ENCODE data around the gene GYS2.

Gene GYS2

GRCh38 chr12:21644516-21644915, 39.9 kb upstream of the GYS2 start:
- POLR2A ChIA-PET, result no interaction called here

GRCh38 chr12:21643758-21644157, 39.1 kb upstream of the GYS2 start:
- Histone ChIP-seq H3K27ac (ENCODE audit: insufficient read depth in 1 of 2, low read depth in 1 of 2, low read length in 2 of 2, poor library complexity in 1 of 2, severe bottlenecking in 2 of 2) (no peak overlapping the region), H3K36me3 (ENCODE audit: control insufficient read depth in 4 of 4, insufficient read depth in 4 of 4, low read length in 3 of 4) (peaks cover 34 to 82% (median 65%) of the 10 kb centered on the region in 4 experiments), H3K9me3 (ENCODE audit: control extremely low read depth in 1 of 5, control insufficient read depth in 4 of 5, insufficient read depth in 2 of 5, low read depth in 1 of 5, low read length in 4 of 5) (no peaks in the 10 kb centered on the region), H3K4me1 (ENCODE audit: control extremely low read depth in 1 of 4, control insufficient read depth in 4 of 4, insufficient read depth in 4 of 4, low read length in 3 of 4) (peaks cover 0 to 6% (median 0%) of the 10 kb centered on the region in 4 experiments), H3K27me3 (replicated peaks in 2 of 5; ENCODE audit: control insufficient read depth in 4 of 5, insufficient read depth in 5 of 5, low read length in 4 of 5) (no peaks in the 10 kb centered on the region), H3K4me3 (ENCODE audit: control insufficient read depth in 1 of 7, extremely low read depth in 1 of 7, insufficient read depth in 4 of 7, low read depth in 2 of 7, low read length in 6 of 7) (no peak overlapping the region)
- CTCF ChIA-PET, result interaction anchor here (0.9 to 1.0 kb wide), 3 partner anchors 37 to 165 kb away, joined by 3 read pairs; no protein-coding TSS in a partner anchor
- no peak for DNase-seq
- WGBS (ENCODE audit: insufficient coverage), result 82% methylated on average over 3 of the region's 3 CpGs
- POLR2A ChIA-PET, result no interaction called here

More at GRCh38 chr12:21644516-21644915, 39.9 kb upstream of the GYS2 start:
- no peak for DNase-seq
- Histone ChIP-seq H3K27me3 (replicated peaks in 2 of 5; ENCODE audit: control insufficient read depth in 4 of 5, insufficient read depth in 5 of 5, low read length in 4 of 5) (no peaks in the 10 kb centered on the region), H3K4me1 (ENCODE audit: control extremely low read depth in 1 of 4, control insufficient read depth in 4 of 4, insufficient read depth in 4 of 4, low read length in 3 of 4) (peaks cover 0 to 6% (median 0%) of the 10 kb centered on the region in 4 experiments), H3K4me3 (ENCODE audit: control insufficient read depth in 1 of 7, extremely low read depth in 1 of 7, insufficient read depth in 4 of 7, low read depth in 2 of 7, low read length in 6 of 7) (no peak overlapping the region), H3K9me3 (ENCODE audit: control extremely low read depth in 1 of 5, control insufficient read depth in 4 of 5, insufficient read depth in 2 of 5, low read depth in 1 of 5, low read length in 4 of 5) (no peaks in the 10 kb centered on the region), H3K36me3 (ENCODE audit: control insufficient read depth in 4 of 4, insufficient read depth in 4 of 4, low read length in 3 of 4) (peaks cover 31 to 84% (median 64%) of the 10 kb centered on the region in 4 experiments), H3K27ac (ENCODE audit: insufficient read depth in 1 of 2, low read depth in 1 of 2, low read length in 2 of 2, poor library complexity in 1 of 2, severe bottlenecking in 2 of 2) (peak overlapping the region in 1 of 2 experiments; percentile 32)
- CTCF ChIA-PET, result interaction anchor here (0.9 kb wide), 1 partner anchor 36 kb away, joined by 3 read pairs; no protein-coding TSS in a partner anchor
- 100% methylated on average over 2 of the region's 4 CpGs for WGBS (ENCODE audit: insufficient coverage)

GRCh38 chr12:21642707-21643389, 38.2 kb upstream of the GYS2 start:
- no CpG with 5 or more reads among the region's 1 CpG for WGBS (ENCODE audit: insufficient coverage)
- Histone ChIP-seq H3K27me3 (replicated peaks in 2 of 5; ENCODE audit: control insufficient read depth in 4 of 5, insufficient read depth in 5 of 5, low read length in 4 of 5) (no peaks in the 10 kb centered on the region), H3K36me3 (ENCODE audit: control insufficient read depth in 4 of 4, insufficient read depth in 4 of 4, low read length in 3 of 4) (peaks cover 28 to 82% (median 65%) of the 10 kb centered on the region in 4 experiments), H3K4me1 (ENCODE audit: control extremely low read depth in 1 of 4, control insufficient read depth in 4 of 4, insufficient read depth in 4 of 4, low read length in 3 of 4) (peaks cover 0 to 6% (median 0%) of the 10 kb centered on the region in 4 experiments), H3K9me3 (ENCODE audit: control extremely low read depth in 1 of 5, control insufficient read depth in 4 of 5, insufficient read depth in 2 of 5, low read depth in 1 of 5, low read length in 4 of 5) (no peaks in the 10 kb centered on the region), H3K27ac (ENCODE audit: insufficient read depth in 1 of 2, low read depth in 1 of 2, low read length in 2 of 2, poor library complexity in 1 of 2, severe bottlenecking in 2 of 2) (no peak overlapping the region), H3K4me3 (ENCODE audit: control insufficient read depth in 1 of 7, extremely low read depth in 1 of 7, insufficient read depth in 4 of 7, low read depth in 2 of 7, low read length in 6 of 7) (no peak overlapping the region)
- CTCF ChIA-PET, result interaction anchor here (1.0 to 1.4 kb wide), 5 partner anchors 12 to 164 kb away, joined by 3 read pairs; no protein-coding TSS in a partner anchor
- no peak for DNase-seq
- POLR2A ChIA-PET, result no interaction called here

- no peak for DNase-seq
- Histone ChIP-seq H3K9me3 (ENCODE audit: control extremely low read depth in 1 of 5, control insufficient read depth in 4 of 5, insufficient read depth in 2 of 5, low read depth in 1 of 5, low read length in 4 of 5) (no peaks in the 10 kb centered on the region), H3K27ac (ENCODE audit: insufficient read depth in 1 of 2, low read depth in 1 of 2, low read length in 2 of 2, poor library complexity in 1 of 2, severe bottlenecking in 2 of 2) (peak overlapping the region in 1 of 2 experiments; percentile 20), H3K4me1 (ENCODE audit: control extremely low read depth in 1 of 4, control insufficient read depth in 4 of 4, insufficient read depth in 4 of 4, low read length in 3 of 4) (peaks cover 0 to 6% (median 0%) of the 10 kb centered on the region in 4 experiments), H3K36me3 (ENCODE audit: control insufficient read depth in 4 of 4, insufficient read depth in 4 of 4, low read length in 3 of 4) (peaks cover 22 to 81% (median 62%) of the 10 kb centered on the region in 4 experiments), H3K4me3 (ENCODE audit: control insufficient read depth in 1 of 7, extremely low read depth in 1 of 7, insufficient read depth in 4 of 7, low read depth in 2 of 7, low read length in 6 of 7) (no peak overlapping the region), H3K27me3 (replicated peaks in 2 of 5; ENCODE audit: control insufficient read depth in 4 of 5, insufficient read depth in 5 of 5, low read length in 4 of 5) (no peaks in the 10 kb centered on the region)
- WGBS (ENCODE audit: insufficient coverage), result no CpG with 5 or more reads among the region's 1 CpG
- ChIA-PET CTCF (interaction anchor here (0.9 kb wide), 1 partner anchor 22 kb away, joined by 3 read pairs; no protein-coding TSS in a partner anchor), POLR2A (no interaction called here)
Measured at GRCh38 chr12:21638054-21638891, 33.6 kb upstream of the GYS2 start.

GRCh38 chr12:21634245-21634644, 29.6 kb upstream of the GYS2 start:
- ChIA-PET POLR2A (no interaction called here), CTCF (interaction anchor here (0.8 kb wide), 1 partner anchor 15 kb away, joined by 4 read pairs; no protein-coding TSS in a partner anchor)
- no peak overlapping the region for H3K4me3 ChIP-seq (ENCODE audit: control insufficient read depth in 1 of 7, extremely low read depth in 1 of 7, insufficient read depth in 4 of 7, low read depth in 2 of 7, low read length in 6 of 7)
- no peaks in the 10 kb centered on the region for H3K4me1 ChIP-seq (ENCODE audit: control extremely low read depth in 1 of 4, control insufficient read depth in 4 of 4, insufficient read depth in 4 of 4, low read length in 3 of 4)
- no peak for DNase-seq
- no peak overlapping the region for H3K27ac ChIP-seq (ENCODE audit: insufficient read depth in 1 of 2, low read depth in 1 of 2, low read length in 2 of 2, poor library complexity in 1 of 2, severe bottlenecking in 2 of 2)
- peaks cover 0 to 4% (median 0%) of the 10 kb centered on the region in 5 experiments for H3K9me3 ChIP-seq (ENCODE audit: control extremely low read depth in 1 of 5, control insufficient read depth in 4 of 5, insufficient read depth in 2 of 5, low read depth in 1 of 5, low read length in 4 of 5)
- WGBS (ENCODE audit: insufficient coverage), result no CpG with 5 or more reads among the region's 3 CpGs
- no peaks in the 10 kb centered on the region for H3K27me3 ChIP-seq (replicated peaks in 2 of 5; ENCODE audit: control insufficient read depth in 4 of 5, insufficient read depth in 5 of 5, low read length in 4 of 5)
- H3K36me3 ChIP-seq (ENCODE audit: control insufficient read depth in 4 of 4, insufficient read depth in 4 of 4, low read length in 3 of 4), result peaks cover 14 to 52% (median 35%) of the 10 kb centered on the region in 4 experiments

GRCh38 chr12:21631367-21631766, 26.7 kb upstream of the GYS2 start:
- Histone ChIP-seq H3K4me1 (ENCODE audit: control extremely low read depth in 1 of 4, control insufficient read depth in 4 of 4, insufficient read depth in 4 of 4, low read length in 3 of 4) (no peaks in the 10 kb centered on the region), H3K9me3 (ENCODE audit: control extremely low read depth in 1 of 5, control insufficient read depth in 4 of 5, insufficient read depth in 2 of 5, low read depth in 1 of 5, low read length in 4 of 5) (peaks cover 0 to 4% (median 0%) of the 10 kb centered on the region in 5 experiments), H3K4me3 (ENCODE audit: control insufficient read depth in 1 of 7, extremely low read depth in 1 of 7, insufficient read depth in 4 of 7, low read depth in 2 of 7, low read length in 6 of 7) (no peak overlapping the region), H3K36me3 (ENCODE audit: control insufficient read depth in 4 of 4, insufficient read depth in 4 of 4, low read length in 3 of 4) (peaks cover 10 to 27% (median 16%) of the 10 kb centered on the region in 4 experiments), H3K27ac (ENCODE audit: insufficient read depth in 1 of 2, low read depth in 1 of 2, low read length in 2 of 2, poor library complexity in 1 of 2, severe bottlenecking in 2 of 2) (no peak overlapping the region), H3K27me3 (replicated peaks in 2 of 5; ENCODE audit: control insufficient read depth in 4 of 5, insufficient read depth in 5 of 5, low read length in 4 of 5) (no peaks in the 10 kb centered on the region)
- 50% methylated on average over 2 of the region's 2 CpGs for WGBS (ENCODE audit: insufficient coverage)
- CTCF ChIA-PET, result interaction anchor here (1.3 kb wide), 1 partner anchor 11 kb away, joined by 3 read pairs; no protein-coding TSS in a partner anchor
- DNase-seq, result no peak
- POLR2A ChIA-PET, result no interaction called here
